K562 (cell line): ENCODE data around the gene PPP6C.

ENCODE experiments used
- ASH1L ChIP-seq: fragments of 450-650 bp; IDR thresholded peaks from 2 replicates; pipeline ENCODE4 v1.6.1; 2018; ENCODE audit warnings: borderline replicate concordance, mild to moderate bottlenecking, low read depth; ENCODE audit not compliant: partially characterized antibody
- BDP1 ChIP-seq: IDR thresholded peaks from 3 replicates; pipeline ENCODE4 v1.6.1; 2011; ENCODE audit not compliant: insufficient read length, insufficient read depth
- CBFB ChIP-seq: sonication (generic); formaldehyde crosslinking; IDR thresholded peaks from 2 replicates; pipeline ENCODE4 v1.4.0; 2020; ENCODE audit warnings: mild to moderate bottlenecking, missing genetic modification reagents
- HDGF ChIP-seq: fragments of 450-650 bp; IDR thresholded peaks from 2 replicates; pipeline ENCODE4 v1.6.1; 2016
- NRF1 ChIP-seq, 2 experiments: fragments of 450-650 bp; IDR thresholded peaks in 1 of 2; conservative IDR thresholded peaks in 1 of 2; 2 replicates each; pipeline ENCODE4 v1.6.1; 2014; ENCODE audit warnings: mild to moderate bottlenecking in 2 of 2
- YBX1 ChIP-seq: fragments of 450-650 bp; IDR thresholded peaks from 2 replicates; pipeline ENCODE4 v1.7.1; 2016; ENCODE audit warnings: mild to moderate bottlenecking
- ZFP1 ChIP-seq: fragments of 450-650 bp; formaldehyde crosslinking; IDR thresholded peaks from 2 replicates; pipeline ENCODE4 v1.4.0; 2020; ENCODE audit warnings: mild to moderate bottlenecking, mixed read lengths
- ZFPM2 ChIP-seq: fragments of 250-450 bp; sonication (Bioruptor Pico); IDR thresholded peaks from 2 replicates; pipeline ENCODE4 v1.5.1; 2022; ENCODE audit warnings: mild to moderate bottlenecking
- ZNF124 ChIP-seq: sonication (generic); formaldehyde crosslinking; IDR thresholded peaks from 2 replicates; pipeline ENCODE4 v1.8.1; 2022; ENCODE audit warnings: missing genetic modification reagents
- ZNF717 ChIP-seq: fragments of 250-450 bp; sonication (Bioruptor Pico); IDR thresholded peaks from 2 replicates; pipeline ENCODE4 v1.5.0; 2021

- no peak for TF ChIP-seq ASH1L
- TF ChIP-seq NRF1 (conservative IDR thresholded peaks at IDR 0.05 in 1 of 2, IDR thresholded peaks at IDR 0.05 in 1 of 2) = no peak
- TF ChIP-seq ZFPM2 (CRISPR knock-in tag) = no peak
- TF ChIP-seq HDGF = no peak
- TF ChIP-seq YBX1 = no peak
- TF ChIP-seq CBFB (CRISPR knock-in tag) = no peak
- TF ChIP-seq ZFP1 (CRISPR knock-in tag) = no peak
- TF ChIP-seq ZNF717 (CRISPR knock-in tag) = no peak
- TF ChIP-seq ZNF124 (CRISPR knock-in tag) = no peak
- TF ChIP-seq BDP1 = no peak
Observed at GRCh38 chr9:125119643-125120286, 69.8 kb downstream of the PPP6C start.
